Stimulated activated naive CD8-positive, alpha-beta T cell treated with anti-CD3 and anti-CD28 coated beads, Interleukin-15, Interleukin-2, amounts not matched to agents 100 U/mL and 50 U/mL, for 24 hours (primary cell): Measurements from ENCODE around the gene ZBTB25.

Source experiments
- ATAC-seq: fragments of 150-1000 bp; cut with Tn5 transposase; one replicate; pipeline ENCODE4 v1.10.0; 2021
- DNase-seq: peaks from one replicate; pipeline ENCODE4 v3.0.0; 2021

The ZBTB25 gene

GRCh38 chr14:64476438-64476837 lies 27.2 kb downstream of the ZBTB25 start:
- no peak for DNase-seq
- no peak for ATAC-seq

GRCh38 chr14:64475585-64476273 lies 27.9 kb downstream of the ZBTB25 start:
- ATAC-seq: no peak
- DNase-seq: no peak

- DNase-seq (no peak), ATAC-seq (no peak)
Measured at GRCh38 chr14:64474698-64475097, 28.9 kb downstream of the ZBTB25 start.

GRCh38 chr14:64474041-64474440 lies 29.6 kb downstream of the ZBTB25 start:
- ATAC-seq (no peak), DNase-seq (no peak)

GRCh38 chr14:64468451-64468850 lies 35.2 kb downstream of the ZBTB25 start:
- DNase-seq (no peak), ATAC-seq (no peak)

GRCh38 chr14:64467566-64467965 lies 36.1 kb downstream of the ZBTB25 start:
- ATAC-seq: no peak
- DNase-seq: no peak

GRCh38 chr14:64467101-64467500 lies 36.5 kb downstream of the ZBTB25 start:
- DNase-seq: no peak
- ATAC-seq: no peak

- no peak for ATAC-seq
- no peak for DNase-seq
Measured at GRCh38 chr14:64465831-64466554, 37.6 kb downstream of the ZBTB25 start.

GRCh38 chr14:64465191-64465822 lies 38.3 kb downstream of the ZBTB25 start, which contains the start of gene AKAP5:
Gene AKAP5 (plus strand): TSS chr14:64465499. CDS start chr14:64468395, 2,896 bp downstream.
- DNase-seq: peak; percentile 70

GRCh38 chr14:64464651-64465050 lies 39.0 kb downstream of the ZBTB25 start:
- DNase-seq: no peak
- no peak for ATAC-seq

More at GRCh38 chr14:64465191-64465822, 38.3 kb downstream of the ZBTB25 start, which contains the start of gene AKAP5:
- peak; percentile 79 for ATAC-seq

- DNase-seq (no peak), ATAC-seq (no peak)
Measured at GRCh38 chr14:64463873-64464272, 39.8 kb downstream of the ZBTB25 start.

GRCh38 chr14:64463195-64463594 lies 40.4 kb downstream of the ZBTB25 start:
- ATAC-seq (no peak), DNase-seq (no peak)

- ATAC-seq: no peak
- DNase-seq: no peak
Measured at GRCh38 chr14:64461221-64461620, 42.4 kb downstream of the ZBTB25 start.

- no peak for ATAC-seq
- DNase-seq: no peak
Measured at GRCh38 chr14:64459405-64460136, 44.1 kb downstream of the ZBTB25 start.

- ATAC-seq: no peak
Measured at GRCh38 chr14:64454671-64455070, 49.0 kb downstream of the ZBTB25 start.

GRCh38 chr14:64450255-64450654 lies 53.4 kb downstream of the ZBTB25 start:
- no peak for DNase-seq
- ATAC-seq: peak; percentile 65

More at GRCh38 chr14:64454671-64455070, 49.0 kb downstream of the ZBTB25 start:
- no peak for DNase-seq

GRCh38 chr14:64447876-64448670 lies 55.6 kb downstream of the ZBTB25 start:
- ATAC-seq (peak; percentile 24), DNase-seq (peak; percentile 25)

- ATAC-seq (peak; percentile 85), DNase-seq (peak; percentile 56)
Measured at GRCh38 chr14:64444984-64445845, 58.4 kb downstream of the ZBTB25 start.

- DNase-seq (no peak), ATAC-seq (no peak)
Measured at GRCh38 chr14:64444140-64444539, 59.5 kb downstream of the ZBTB25 start.

- DNase-seq (no peak), ATAC-seq (no peak)
Measured at GRCh38 chr14:64442300-64442988, 61.2 kb downstream of the ZBTB25 start.
